K562 (cell line): ENCODE data around the gene ATE1. TPM values are rescaled to one million over a fixed set of nuclear protein-coding genes. Genes with fewer than 3 reads are reported as not detected.

Experiments used
- MEF2A ChIP-seq: IDR thresholded peaks from 2 replicates; pipeline ENCODE4 v1.6.1; 2011; ENCODE audit warnings: low read depth, mild to moderate bottlenecking, low read length, moderate library complexity; ENCODE audit not compliant: control insufficient read depth
- SMARCA5 ChIP-seq: fragments of 450-650 bp; IDR thresholded peaks from 2 replicates; pipeline ENCODE4 v1.6.1; 2016
- ZNF212 ChIP-seq: fragments of 450-650 bp; formaldehyde crosslinking; IDR thresholded peaks from 2 replicates; pipeline ENCODE4 v1.4.0; 2020; ENCODE audit warnings: mild to moderate bottlenecking
- polyA plus RNA-seq, 8 experiments: library from polyadenylated mRNA; depleted of rRNA in 4 of 8; stranded (reverse) in 5 of 8; unstranded in 3 of 8; fragments of >200 nt; fragmentation: Nextera tagmentation in 2 of 8; fragmentation: Illumina TruSeq in 1 of 8; extraction: Ambion mirVana in 2 of 8; extraction: Trizol in 1 of 8; gene quantifications; 2 replicates each; pipeline versions ENCODE4 v1.2.1 to v1.2.3, GENCODE V29; 2011 to 2014; ENCODE audit warnings: inconsistent platforms in 1 of 8, missing spikeins in 1 of 8
- total RNA-seq, 7 experiments: library from RNA; depleted of rRNA in 6 of 7; stranded (reverse); fragments of >200 nt in 6 of 7; fragmentation: Illumina TruSeq in 2 of 7; extraction: Trizol in 2 of 7; gene quantifications; 2 replicates each; pipeline versions ENCODE4 v1.2.1 to v1.2.3, GENCODE V29; 2011 to 2021; ENCODE audit warnings: low replicate concordance in 1 of 7
- TF ChIP-seq, protein P1 (sequence below), 2 experiments: fragments of 450-650 bp in 1 of 2; sonication (generic) in 1 of 2; formaldehyde crosslinking in 1 of 2; IDR thresholded peaks; 2 replicates each; pipeline versions ENCODE4 v1.7.1 to v1.9.0; 2016 to 2022; ENCODE audit warnings: inconsistent platforms in 1 of 2, mild to moderate bottlenecking in 1 of 2, missing genetic modification reagents in 1 of 2

Gene ATE1
- total and polyA plus RNA-seq, 9 of the 15 experiments (the other 6 are each of a cell fraction or from before 2014, with no cell fraction given) = 3.0 to 14.2 (median 8.8) TPM

DNA sequence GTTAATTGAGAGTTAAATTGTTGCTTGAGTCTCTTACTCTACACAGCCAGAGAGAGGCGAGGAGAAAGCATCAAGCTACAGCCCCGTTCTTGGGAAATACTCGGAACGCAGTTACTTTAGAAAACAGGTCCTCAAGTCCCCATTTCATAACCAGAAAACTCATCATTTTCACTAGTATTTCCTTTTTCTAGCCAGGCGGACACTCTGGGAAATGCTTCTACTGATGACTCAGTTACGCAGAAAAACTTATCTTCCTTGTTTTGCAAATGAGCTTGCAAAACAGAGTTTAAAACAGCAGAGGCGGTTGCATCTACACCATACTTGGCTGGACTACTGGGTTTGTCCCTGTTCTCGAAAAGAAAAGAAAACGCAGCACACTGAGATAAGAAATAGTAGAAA lies 218.2 kb downstream of the ATE1 start (continued):
- TF ChIP-seq, protein P1, sequence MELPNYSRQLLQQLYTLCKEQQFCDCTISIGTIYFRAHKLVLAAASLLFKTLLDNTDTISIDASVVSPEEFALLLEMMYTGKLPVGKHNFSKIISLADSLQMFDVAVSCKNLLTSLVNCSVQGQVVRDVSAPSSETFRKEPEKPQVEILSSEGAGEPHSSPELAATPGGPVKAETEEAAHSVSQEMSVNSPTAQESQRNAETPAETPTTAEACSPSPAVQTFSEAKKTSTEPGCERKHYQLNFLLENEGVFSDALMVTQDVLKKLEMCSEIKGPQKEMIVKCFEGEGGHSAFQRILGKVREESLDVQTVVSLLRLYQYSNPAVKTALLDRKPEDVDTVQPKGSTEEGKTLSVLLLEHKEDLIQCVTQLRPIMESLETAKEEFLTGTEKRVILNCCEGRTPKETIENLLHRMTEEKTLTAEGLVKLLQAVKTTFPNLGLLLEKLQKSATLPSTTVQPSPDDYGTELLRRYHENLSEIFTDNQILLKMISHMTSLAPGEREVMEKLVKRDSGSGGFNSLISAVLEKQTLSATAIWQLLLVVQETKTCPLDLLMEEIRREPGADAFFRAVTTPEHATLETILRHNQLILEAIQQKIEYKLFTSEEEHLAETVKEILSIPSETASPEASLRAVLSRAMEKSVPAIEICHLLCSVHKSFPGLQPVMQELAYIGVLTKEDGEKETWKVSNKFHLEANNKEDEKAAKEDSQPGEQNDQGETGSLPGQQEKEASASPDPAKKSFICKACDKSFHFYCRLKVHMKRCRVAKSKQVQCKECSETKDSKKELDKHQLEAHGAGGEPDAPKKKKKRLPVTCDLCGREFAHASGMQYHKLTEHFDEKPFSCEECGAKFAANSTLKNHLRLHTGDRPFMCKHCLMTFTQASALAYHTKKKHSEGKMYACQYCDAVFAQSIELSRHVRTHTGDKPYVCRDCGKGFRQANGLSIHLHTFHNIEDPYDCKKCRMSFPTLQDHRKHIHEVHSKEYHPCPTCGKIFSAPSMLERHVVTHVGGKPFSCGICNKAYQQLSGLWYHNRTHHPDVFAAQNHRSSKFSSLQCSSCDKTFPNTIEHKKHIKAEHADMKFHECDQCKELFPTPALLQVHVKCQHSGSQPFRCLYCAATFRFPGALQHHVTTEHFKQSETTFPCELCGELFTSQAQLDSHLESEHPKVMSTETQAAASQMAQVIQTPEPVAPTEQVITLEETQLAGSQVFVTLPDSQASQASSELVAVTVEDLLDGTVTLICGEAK (IDR thresholded peaks at IDR 0.05) = no peak
- TF ChIP-seq, protein P1 (CRISPR knock-in tag; IDR thresholded peaks at IDR 0.05) = no peak
- TF ChIP-seq MEF2A (no peak), ZNF212 (no peak), SMARCA5 (no peak)
